HG03432 (cell line): ENCODE data around the gene HOGA1.
"Not testable (repeated sequence)": the region's sequence is repeated elsewhere in the genome, so short reads cannot be mapped to it uniquely, and the experiment has no call there.

Source experiments
- ATAC-seq: cut with Tn5 transposase; IDR thresholded peaks from one replicate; pipeline ENCODE4 v1.9.1; 2021; ENCODE audit warnings: mild to moderate bottlenecking, moderate library complexity; ENCODE audit not compliant: unreplicated experiment

Gene HOGA1

GRCh38 chr10:97554336-97554735, 29.9 kb upstream of the HOGA1 start:
- ATAC-seq, result not testable (repeated sequence)

- ATAC-seq, result not testable (repeated sequence)
Measured at GRCh38 chr10:97555541-97555940, 28.6 kb upstream of the HOGA1 start.

DNA sequence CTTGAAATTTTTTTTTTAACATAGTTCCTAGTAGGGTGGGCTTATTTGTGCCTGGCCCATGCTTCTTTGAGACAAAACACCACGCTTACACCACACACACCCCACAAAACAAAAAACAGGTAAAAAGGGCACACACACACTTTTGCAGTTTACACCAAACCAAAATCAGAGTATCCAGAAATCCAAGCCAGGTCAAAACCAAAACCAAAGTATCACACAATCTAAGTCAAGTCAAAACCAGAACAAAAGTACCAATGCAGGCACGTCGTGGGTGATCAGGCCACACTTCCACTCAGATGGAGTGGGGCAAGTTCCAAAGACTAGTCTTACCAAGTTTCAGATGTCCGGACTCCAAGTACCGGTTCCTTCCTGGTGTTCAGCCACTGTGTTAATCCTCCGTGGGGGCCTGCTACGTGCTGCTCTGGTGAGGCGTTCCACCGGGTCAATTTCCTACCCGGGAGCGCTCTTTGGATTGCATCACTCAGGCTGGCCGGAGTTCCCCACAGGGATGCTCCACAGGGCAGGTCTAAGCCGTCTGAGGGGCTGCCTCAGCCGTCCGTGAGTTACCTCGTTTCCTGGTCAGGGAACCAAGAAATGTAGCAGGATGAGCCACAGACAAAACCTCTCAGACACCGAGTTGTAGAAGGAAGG, 23.3 kb upstream of the HOGA1 start:
- ATAC-seq, result not testable (repeated sequence)

- ATAC-seq, result not testable (repeated sequence)
Measured at GRCh38 chr10:97561386-97562077, 22.7 kb upstream of the HOGA1 start.

GRCh38 chr10:97562329-97562728, 21.9 kb upstream of the HOGA1 start:
- not testable (repeated sequence) for ATAC-seq

GRCh38 chr10:97563337-97563736, 20.9 kb upstream of the HOGA1 start:
- ATAC-seq, result no peak

DNA sequence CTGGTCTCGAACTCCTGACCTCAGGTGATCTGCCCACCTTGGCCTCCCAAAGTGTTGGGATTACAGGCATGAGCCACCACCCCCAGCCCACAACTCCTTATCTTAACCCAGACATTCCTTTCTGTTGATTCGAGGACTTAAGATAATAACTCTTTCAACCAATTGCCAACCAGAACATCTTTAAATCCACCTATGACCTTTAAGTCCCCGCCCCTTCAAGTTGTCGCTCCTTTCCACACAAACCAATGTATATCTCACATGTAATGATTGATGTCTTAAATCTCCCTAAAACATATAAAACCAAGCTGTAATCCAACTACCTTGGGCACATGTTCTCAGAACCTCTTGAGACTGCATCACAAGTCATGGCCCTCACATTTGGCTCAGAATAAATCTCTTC, 19.4 kb upstream of the HOGA1 start:
- ATAC-seq, result no peak

- ATAC-seq, result no peak
Measured at GRCh38 chr10:97566336-97566996, 17.7 kb upstream of the HOGA1 start.

DNA sequence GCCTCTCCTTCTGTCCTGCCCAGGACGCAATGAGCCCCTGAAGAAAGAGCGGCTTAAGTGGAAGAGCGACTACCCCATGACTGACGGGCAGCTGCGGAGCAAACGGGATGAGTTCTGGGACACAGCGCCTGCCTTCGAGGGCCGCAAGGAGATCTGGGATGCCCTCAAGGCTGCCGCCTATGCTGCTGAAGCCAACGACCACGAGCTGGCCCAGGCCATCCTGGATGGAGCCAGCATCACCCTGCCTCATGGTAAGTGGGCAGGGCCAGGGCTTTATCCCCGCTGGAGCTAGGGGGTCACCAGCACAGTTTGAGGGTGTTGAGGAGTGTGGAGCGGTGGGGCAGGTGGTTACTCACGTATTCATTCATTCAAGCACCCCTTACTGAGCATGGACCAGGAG, 16.3 kb upstream of the HOGA1 start:
- ATAC-seq, result no peak

- no peak for ATAC-seq
Measured at GRCh38 chr10:97570146-97570788, 13.9 kb upstream of the HOGA1 start.

DNA sequence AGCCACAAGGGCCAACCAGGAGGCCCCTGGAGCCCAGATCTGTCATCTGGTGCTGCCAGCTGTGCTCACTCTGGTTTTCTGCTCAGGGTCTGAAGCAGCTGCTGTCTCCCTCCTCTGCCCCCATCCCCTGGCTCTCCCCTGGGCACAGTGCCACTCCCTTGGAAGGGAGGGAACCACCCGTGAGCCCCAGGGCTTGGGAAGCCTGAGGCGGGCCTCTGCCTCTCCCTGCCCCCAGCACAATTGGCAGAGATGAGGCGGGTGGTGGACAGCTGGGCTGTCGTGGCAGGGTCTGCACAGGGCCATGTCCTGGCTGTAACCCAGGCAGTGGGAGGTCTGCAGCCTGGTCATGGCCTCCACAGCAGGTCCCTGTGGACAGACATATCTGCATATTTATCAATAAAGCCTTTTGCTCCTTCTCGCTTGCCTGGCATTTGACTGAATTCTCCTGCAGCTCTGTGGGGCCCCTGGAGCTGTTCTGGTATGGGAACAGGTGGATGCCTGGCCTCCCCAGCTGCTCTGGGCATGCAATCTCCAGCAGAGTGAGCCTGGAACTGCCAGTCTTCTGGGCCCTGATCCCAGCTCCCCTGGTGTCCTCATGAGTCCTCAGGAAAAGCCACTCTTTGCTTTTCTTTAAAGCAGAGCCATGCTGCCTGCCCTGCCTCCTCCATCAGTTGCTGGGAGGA, 13.3 kb upstream of the HOGA1 start:
- ATAC-seq, result no peak

DNA sequence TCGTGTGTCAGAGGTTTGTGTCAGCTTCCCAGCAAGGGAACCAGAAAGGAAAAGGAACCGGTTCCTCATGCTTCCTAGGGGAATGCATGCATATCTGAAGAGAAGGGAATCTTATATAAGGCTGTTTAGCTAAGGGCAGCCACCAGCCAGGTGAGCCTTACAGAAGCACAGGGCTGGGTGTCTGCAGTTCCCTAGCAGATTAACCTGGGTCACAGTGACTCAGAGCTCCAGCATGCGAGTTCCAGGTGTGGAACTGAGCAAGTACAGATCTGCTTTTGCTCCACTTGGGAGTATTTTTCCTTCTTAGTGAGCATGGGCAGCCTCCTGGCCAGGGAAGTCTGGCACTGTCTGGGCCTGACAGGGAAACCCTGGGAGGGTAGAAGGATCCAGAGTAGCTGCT, 12.6 kb upstream of the HOGA1 start:
- no peak for ATAC-seq

GRCh38 chr10:97572214-97572989, 11.8 kb upstream of the HOGA1 start, which contains the start of gene ANKRD2:
Gene ANKRD2, plus strand, starts transcription at chr10:97572779. Its CDS starts 10 bp downstream, at chr10:97572789.
- ATAC-seq, result peak; percentile 64

- ATAC-seq, result no peak
Measured at GRCh38 chr10:97573021-97573420, 11.2 kb upstream of the HOGA1 start.

- ATAC-seq, result no peak
Measured at GRCh38 chr10:97573672-97574071, 10.5 kb upstream of the HOGA1 start.

GRCh38 chr10:97574374-97575126, 9.6 kb upstream of the HOGA1 start:
- no peak for ATAC-seq

- ATAC-seq, result no peak
Measured at GRCh38 chr10:97575127-97575668, 9.0 kb upstream of the HOGA1 start.

GRCh38 chr10:97576487-97576886, 7.7 kb upstream of the HOGA1 start:
- ATAC-seq, result not testable (repeated sequence)

GRCh38 chr10:97577701-97578100, 6.5 kb upstream of the HOGA1 start:
- no peak for ATAC-seq
